Panc1 (cell line): ENCODE results near the gene RAPGEF1. TPM values are rescaled to one million over a fixed set of nuclear protein-coding genes. Genes with fewer than 3 reads are reported as not detected.

Experiments
- ATAC-seq: fragments of 200-7000 bp; cut with Tn5 transposase; 2 replicates; pipeline ENCODE4 v1.9.1; 2020; ENCODE audit warnings: mild to moderate bottlenecking, moderate library complexity
- BruUV-seq: library from RNA; stranded (reverse); fragments of 400-500 nt; replicated peaks from 2 replicates; lab custom pipeline; 2021; lab: Mats Ljungman, UMichigan
- CTCF ChIA-PET: fragments of 300-600 bp; sonication (Branson Sonifier 250); formaldehyde crosslinking; loops from one replicate; lab custom pipeline; 2022; ENCODE audit warnings: antibody characterized with exemption; lab: Charles Lee
- POLR2A ChIA-PET: fragments of 300-600 bp; sonication (Branson Sonifier 250); formaldehyde crosslinking; loops from one replicate; lab custom pipeline; 2022; ENCODE audit warnings: antibody characterized with exemption; lab: Charles Lee
- DNase-seq: peaks from one replicate; pipeline ENCODE4 v3.0.0-alpha.2; 2010; ENCODE audit warnings: low read depth, low spot score
- H3K27ac ChIP-seq: 2 replicates; pipeline ENCODE4 v1.5.1; 2011; ENCODE audit warnings: mild to moderate bottlenecking, low read length, inconsistent platforms
- H3K27me3 ChIP-seq: fragments of 200-500 bp; sonication (Bioruptor generic); 2 replicates; pipeline ENCODE4 v1.6.0; 2014; ENCODE audit warnings: low read length, inconsistent platforms; ENCODE audit not compliant: control insufficient read depth, insufficient read depth
- H3K36me3 ChIP-seq: fragments of 200-500 bp; sonication (Bioruptor generic); 2 replicates; pipeline ENCODE4 v1.5.1; 2014; ENCODE audit warnings: inconsistent platforms, mild to moderate bottlenecking, low read length, moderate library complexity; ENCODE audit not compliant: control insufficient read depth, insufficient read depth
- H3K4me1 ChIP-seq: 2 replicates; pipeline ENCODE4 v1.5.1; 2011; ENCODE audit warnings: inconsistent platforms, mild to moderate bottlenecking, low read length, moderate library complexity; ENCODE audit not compliant: control insufficient read depth, insufficient read depth
- H3K4me3 ChIP-seq, 2 experiments: 2 replicates each; pipeline ENCODE4 v1.5.1; 2011 to 2012; ENCODE audit warnings: low read depth in 2 of 2, low read length in 2 of 2, mild to moderate bottlenecking in 2 of 2, inconsistent platforms in 1 of 2, moderate library complexity in 1 of 2
- H3K9me3 ChIP-seq: fragments of 200-500 bp; sonication (Bioruptor generic); 2 replicates; pipeline ENCODE4 v1.5.1; 2014; ENCODE audit warnings: low read depth, mild to moderate bottlenecking, inconsistent platforms, low read length, moderate library complexity; ENCODE audit not compliant: control insufficient read depth, insufficient read depth
- POLR2AphosphoS5 ChIP-seq: IDR thresholded peaks from 2 replicates; pipeline ENCODE4 v1.6.1; 2012; ENCODE audit warnings: mild to moderate bottlenecking, low read depth, low read length, moderate library complexity
- SIN3A ChIP-seq: IDR thresholded peaks from 2 replicates; pipeline ENCODE4 v1.6.1; 2012; ENCODE audit warnings: low read depth, mild to moderate bottlenecking, low read length, moderate library complexity, borderline replicate concordance; ENCODE audit not compliant: insufficient read depth
- TCF7L2 ChIP-seq: IDR thresholded peaks from 2 replicates; pipeline ENCODE4 v1.6.1; 2011; ENCODE audit warnings: mild to moderate bottlenecking, low read depth, low read length, inconsistent platforms
- in situ Hi-C: cut with HindIII; loops from 2 replicates; pipeline ENCODE4 v1.10.0; 2016; ENCODE audit warnings: low sequenced_read_pairs, low pct_unique_long_range_greater_than_20kb
- intact Hi-C: fragments of 100-400 bp; cut with micrococcal nuclease; formaldehyde crosslinking; loops from one replicate; pipeline ENCODE4 v1.10.0; 2022; ENCODE audit not compliant: unreplicated experiment
- total RNA-seq: library from RNA; stranded (reverse); gene quantifications from one replicate; pipeline ENCODE4 v1.2.1, GENCODE V29; 2021; ENCODE audit not compliant: unreplicated experiment
- TF ChIP-seq, protein P1 (sequence below), 2 experiments: IDR thresholded peaks; 2 replicates each; pipeline ENCODE4 v1.6.1; 2011 to 2012; ENCODE audit warnings: low read depth in 2 of 2, control low read depth in 1 of 2, low read length in 1 of 2, mild to moderate bottlenecking in 1 of 2, moderate library complexity in 1 of 2; ENCODE audit not compliant: insufficient read depth in 1 of 2
- TF ChIP-seq, protein P2 (sequence below): fragments of 450-650 bp; IDR thresholded peaks from 2 replicates; pipeline ENCODE4 v1.5.1; 2017; ENCODE audit warnings: mild to moderate bottlenecking

RAPGEF1 gene
- total RNA-seq, 1 experiment from 2014 or later: 86.8 TPM

GRCh38 chr9:131660466-131661405 is 79.1 kb downstream of the RAPGEF1 start:
- ATAC-seq: no peak
- in situ Hi-C loops (no loop called here), intact Hi-C loops (no loop called here)
- CTCF ChIA-PET: no interaction called here
- Histone ChIP-seq H3K4me1 (peaks cover 54% of the 10 kb centered on the region), H3K9me3 (no peaks in the 10 kb centered on the region), H3K36me3 (no peaks in the 10 kb centered on the region; the same call in 1 of the 2 replicates), H3K27me3 (no peaks in the 10 kb centered on the region), H3K27ac (peak overlapping the region; percentile 69), H3K4me3 (no peak overlapping the region)
- no peak for TF ChIP-seq SIN3A
- TF ChIP-seq, protein P1, sequence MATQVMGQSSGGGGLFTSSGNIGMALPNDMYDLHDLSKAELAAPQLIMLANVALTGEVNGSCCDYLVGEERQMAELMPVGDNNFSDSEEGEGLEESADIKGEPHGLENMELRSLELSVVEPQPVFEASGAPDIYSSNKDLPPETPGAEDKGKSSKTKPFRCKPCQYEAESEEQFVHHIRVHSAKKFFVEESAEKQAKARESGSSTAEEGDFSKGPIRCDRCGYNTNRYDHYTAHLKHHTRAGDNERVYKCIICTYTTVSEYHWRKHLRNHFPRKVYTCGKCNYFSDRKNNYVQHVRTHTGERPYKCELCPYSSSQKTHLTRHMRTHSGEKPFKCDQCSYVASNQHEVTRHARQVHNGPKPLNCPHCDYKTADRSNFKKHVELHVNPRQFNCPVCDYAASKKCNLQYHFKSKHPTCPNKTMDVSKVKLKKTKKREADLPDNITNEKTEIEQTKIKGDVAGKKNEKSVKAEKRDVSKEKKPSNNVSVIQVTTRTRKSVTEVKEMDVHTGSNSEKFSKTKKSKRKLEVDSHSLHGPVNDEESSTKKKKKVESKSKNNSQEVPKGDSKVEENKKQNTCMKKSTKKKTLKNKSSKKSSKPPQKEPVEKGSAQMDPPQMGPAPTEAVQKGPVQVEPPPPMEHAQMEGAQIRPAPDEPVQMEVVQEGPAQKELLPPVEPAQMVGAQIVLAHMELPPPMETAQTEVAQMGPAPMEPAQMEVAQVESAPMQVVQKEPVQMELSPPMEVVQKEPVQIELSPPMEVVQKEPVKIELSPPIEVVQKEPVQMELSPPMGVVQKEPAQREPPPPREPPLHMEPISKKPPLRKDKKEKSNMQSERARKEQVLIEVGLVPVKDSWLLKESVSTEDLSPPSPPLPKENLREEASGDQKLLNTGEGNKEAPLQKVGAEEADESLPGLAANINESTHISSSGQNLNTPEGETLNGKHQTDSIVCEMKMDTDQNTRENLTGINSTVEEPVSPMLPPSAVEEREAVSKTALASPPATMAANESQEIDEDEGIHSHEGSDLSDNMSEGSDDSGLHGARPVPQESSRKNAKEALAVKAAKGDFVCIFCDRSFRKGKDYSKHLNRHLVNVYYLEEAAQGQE (IDR thresholded peaks at IDR 0.05; ENCODE audit: insufficient read depth in 1 of 2, low read depth in 2 of 2, low read length in 1 of 2): no peak
- BruUV-seq: no TSS peak
- DNase-seq: no peak
- POLR2A ChIA-PET: no interaction called here

GRCh38 chr9:131658377-131659129 is 81.3 kb downstream of the RAPGEF1 start:
- Histone ChIP-seq H3K4me1 (peaks cover 62% of the 10 kb centered on the region), H3K27ac (peak overlapping the region; percentile 95), H3K4me3 (peak overlapping the region in 1 of 2 experiments; percentile 37; a peak in 2 of 4 replicates), H3K36me3 (no peaks in the 10 kb centered on the region), H3K27me3 (no peaks in the 10 kb centered on the region), H3K9me3 (no peaks in the 10 kb centered on the region)
- peak; percentile 82 for ATAC-seq
- TSS peak; percentile 97 for BruUV-seq
- POLR2A ChIA-PET: interaction anchor here (0.8 kb wide), 1 partner anchor 79 kb away, joined by 3 read pairs; no protein-coding TSS in a partner anchor
- intact Hi-C loops (no loop called here), in situ Hi-C loops (no loop called here)
- CTCF ChIA-PET: no interaction called here
- TF ChIP-seq, protein P2, sequence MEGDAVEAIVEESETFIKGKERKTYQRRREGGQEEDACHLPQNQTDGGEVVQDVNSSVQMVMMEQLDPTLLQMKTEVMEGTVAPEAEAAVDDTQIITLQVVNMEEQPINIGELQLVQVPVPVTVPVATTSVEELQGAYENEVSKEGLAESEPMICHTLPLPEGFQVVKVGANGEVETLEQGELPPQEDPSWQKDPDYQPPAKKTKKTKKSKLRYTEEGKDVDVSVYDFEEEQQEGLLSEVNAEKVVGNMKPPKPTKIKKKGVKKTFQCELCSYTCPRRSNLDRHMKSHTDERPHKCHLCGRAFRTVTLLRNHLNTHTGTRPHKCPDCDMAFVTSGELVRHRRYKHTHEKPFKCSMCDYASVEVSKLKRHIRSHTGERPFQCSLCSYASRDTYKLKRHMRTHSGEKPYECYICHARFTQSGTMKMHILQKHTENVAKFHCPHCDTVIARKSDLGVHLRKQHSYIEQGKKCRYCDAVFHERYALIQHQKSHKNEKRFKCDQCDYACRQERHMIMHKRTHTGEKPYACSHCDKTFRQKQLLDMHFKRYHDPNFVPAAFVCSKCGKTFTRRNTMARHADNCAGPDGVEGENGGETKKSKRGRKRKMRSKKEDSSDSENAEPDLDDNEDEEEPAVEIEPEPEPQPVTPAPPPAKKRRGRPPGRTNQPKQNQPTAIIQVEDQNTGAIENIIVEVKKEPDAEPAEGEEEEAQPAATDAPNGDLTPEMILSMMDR: no peak
- TF ChIP-seq TCF7L2: no peak
- TF ChIP-seq POLR2AphosphoS5: no peak
- TF ChIP-seq, protein P1 (IDR thresholded peaks at IDR 0.05; ENCODE audit: insufficient read depth in 1 of 2, low read depth in 2 of 2, low read length in 1 of 2): no peak
- no peak for TF ChIP-seq SIN3A
- DNase-seq: peak; percentile 84
